Loucy (cell line): ENCODE measurements around the gene BUB1B.

Experiments
- CTCF ChIP-seq: fragments of 200-600 bp; sonication (generic); conservative IDR thresholded peaks from 2 replicates; pipeline ENCODE4 v1.5.1; 2014; ENCODE audit warnings: mild to moderate bottlenecking, antibody characterized with exemption, low read length
- EZH2phosphoT487 ChIP-seq: fragments of 200-600 bp; IDR thresholded peaks from 2 replicates; pipeline ENCODE4 v1.6.1; 2018; ENCODE audit warnings: antibody characterized with exemption, mild to moderate bottlenecking, moderate library complexity, borderline replicate concordance

- TF ChIP-seq CTCF (no peak), EZH2phosphoT487 (no peak)
These were observed 23.0 kb downstream of the BUB1B start for GRCh38 chr15:40183636-40184463.
